PC-3 (cell line): ENCODE data around the gene MT1B. TPM values are rescaled to one million over a fixed set of nuclear protein-coding genes. Genes with fewer than 3 reads are reported as not detected.
A peak's percentile ranks its signal among the peaks of the same experiment; 100 is the strongest.

Experiments used
- ATAC-seq: fragments of 200-7000 bp; cut with Tn5 transposase; 2 replicates; pipeline ENCODE4 v1.9.1; 2020; ENCODE audit warnings: mild to moderate bottlenecking, moderate library complexity
- BruUV-seq: library from RNA; stranded (reverse); fragments of 400-500 nt; replicated peaks from 2 replicates; lab custom pipeline; 2021; lab: Mats Ljungman, UMichigan
- CTCF ChIA-PET: fragments of 300-600 bp; sonication (Branson Sonifier 250); formaldehyde crosslinking; loops from one replicate; lab custom pipeline; 2022; ENCODE audit warnings: antibody characterized with exemption; lab: Charles Lee
- POLR2A ChIA-PET: fragments of 300-600 bp; sonication (Branson Sonifier 250); formaldehyde crosslinking; loops from one replicate; lab custom pipeline; 2022; ENCODE audit warnings: antibody characterized with exemption; ENCODE audit not compliant: unreplicated experiment; lab: Charles Lee
- DNase-seq: peaks from one replicate; pipeline ENCODE4 v3.0.0-alpha.2; 2015
- H2AFZ ChIP-seq: fragments of 300-600 bp; sonication (generic); 2 replicates; pipeline ENCODE4 v1.6.0; 2016; ENCODE audit warnings: antibody characterized with exemption, low read length
- H3F3A ChIP-seq: fragments of 300-600 bp; sonication (generic); one replicate; pipeline ENCODE4 v1.6.0; 2017; ENCODE audit warnings: antibody characterized with exemption, low read length, control low read depth, mild to moderate bottlenecking; ENCODE audit not compliant: unreplicated experiment
- H3K27ac ChIP-seq: fragments of 300-600 bp; sonication (generic); 2 replicates; pipeline ENCODE4 v1.5.1; 2016; ENCODE audit warnings: mild to moderate bottlenecking, low read length
- H3K27me3 ChIP-seq: fragments of 300-600 bp; sonication (generic); 2 replicates; pipeline ENCODE4 v1.6.1; 2016; ENCODE audit warnings: low read length, mixed read lengths
- H3K36me3 ChIP-seq: fragments of 300-600 bp; sonication (generic); 2 replicates; pipeline ENCODE4 v1.6.1; 2016; ENCODE audit warnings: low read depth, mixed run types, low read length, mixed read lengths
- H3K4me1 ChIP-seq: fragments of 300-600 bp; sonication (generic); 2 replicates; pipeline ENCODE4 v1.5.1; 2016; ENCODE audit warnings: low read length; ENCODE audit not compliant: insufficient read depth
- H3K4me2 ChIP-seq: fragments of 300-600 bp; sonication (generic); 2 replicates; pipeline ENCODE4 v1.6.0; 2016; ENCODE audit warnings: low read length
- H3K4me3 ChIP-seq: fragments of 300-600 bp; sonication (generic); 2 replicates; pipeline ENCODE4 v1.5.1; 2016; ENCODE audit warnings: mild to moderate bottlenecking, low read length, mixed read lengths
- H3K79me2 ChIP-seq: fragments of 300-600 bp; sonication (generic); 2 replicates; pipeline ENCODE4 v1.6.1; 2017; ENCODE audit warnings: low read length, mixed read lengths
- H3K9ac ChIP-seq: fragments of 300-600 bp; sonication (generic); 2 replicates; pipeline ENCODE4 v1.6.0; 2016; ENCODE audit warnings: mild to moderate bottlenecking, low read length
- H3K9me2 ChIP-seq: fragments of 300-600 bp; sonication (generic); replicated peaks from 2 replicates; pipeline ENCODE4 v1.6.1; 2016; ENCODE audit warnings: mixed run types, low read length, mixed read lengths
- H3K9me3 ChIP-seq: fragments of 300-600 bp; sonication (generic); 2 replicates; pipeline ENCODE4 v1.6.1; 2016; ENCODE audit warnings: low read length, mixed read lengths
- H4K20me1 ChIP-seq: fragments of 300-600 bp; sonication (generic); 2 replicates; pipeline ENCODE4 v1.6.1; 2016; ENCODE audit warnings: low read length, mixed read lengths
- CTCF ChIP-seq: fragments of 300-600 bp; sonication (generic); conservative IDR thresholded peaks from 2 replicates; pipeline ENCODE4 v1.5.1; 2017; ENCODE audit warnings: antibody characterized with exemption, low read depth, mild to moderate bottlenecking, low read length
- EZH2 ChIP-seq: fragments of 300-600 bp; sonication (generic); IDR thresholded peaks from one replicate; pipeline ENCODE4 v1.6.1; 2017; ENCODE audit warnings: antibody characterized with exemption, mild to moderate bottlenecking, low read length; ENCODE audit not compliant: unreplicated experiment
- EZH2phosphoT487 ChIP-seq: fragments of 300-600 bp; sonication (generic); IDR thresholded peaks from 2 replicates; pipeline ENCODE4 v1.6.1; 2018; ENCODE audit warnings: mild to moderate bottlenecking, antibody characterized with exemption, low read length, borderline replicate concordance
- intact Hi-C: fragments of 100-400 bp; cut with micrococcal nuclease; formaldehyde crosslinking; loops from 2 replicates; pipeline ENCODE4 v1.9.0; 2023
- total RNA-seq: library from RNA; depleted of rRNA; stranded (reverse); fragments of >200 nt; gene quantifications from 2 replicates; pipeline ENCODE4 v1.2.3, GENCODE V29; 2014

MT1B gene
- total RNA-seq, 1 experiment from 2014 or later, result not detected

- no peaks in the 10 kb centered on the region for H3K27me3 ChIP-seq
Observed at GRCh38 chr16:56643080-56643778, 8.5 kb upstream of the MT1B start.

GRCh38 chr16:56643833-56644232 lies 7.9 kb upstream of the MT1B start:
- BruUV-seq, result no TSS peak
- POLR2A ChIA-PET, result interaction anchor here (0.6 kb wide), 1 partner anchor 30 kb away, joined by 5 read pairs; no protein-coding TSS in a partner anchor
- CTCF ChIA-PET, result interaction anchor here (0.6 to 1.0 kb wide), 2 partner anchors 40 to 58 kb away, joined by 4 to 6 read pairs; no protein-coding TSS in a partner anchor

More at GRCh38 chr16:56643080-56643778, 8.5 kb upstream of the MT1B start:
- Histone ChIP-seq H3K4me3 (no peak overlapping the region), H3K27ac (no peak overlapping the region), H3F3A (no peaks in the 10 kb centered on the region), H3K79me2 (no peaks in the 10 kb centered on the region), H3K9ac (no peak overlapping the region), H3K9me2 (no peaks in the 10 kb centered on the region), H3K36me3 (no peaks in the 10 kb centered on the region), H4K20me1 (no peaks in the 10 kb centered on the region), H3K4me2 (peak overlapping the region; percentile 51), H3K4me1 (peaks cover 10% of the 10 kb centered on the region), H2AFZ (peak overlapping the region; percentile 55; the same call in 1 of the 2 replicates), H3K9me3 (no peaks in the 10 kb centered on the region)
- no peak for TF ChIP-seq EZH2
- TF ChIP-seq EZH2phosphoT487, result no peak
- POLR2A ChIA-PET, result interaction anchor here (0.6 kb wide), 1 partner anchor 30 kb away, joined by 5 read pairs; no protein-coding TSS in a partner anchor
- CTCF ChIA-PET, result interaction anchor here (0.6 to 1.0 kb wide), 2 partner anchors 40 to 59 kb away, joined by 4 to 6 read pairs; no protein-coding TSS in a partner anchor
- DNase-seq, result peak; percentile 53
- BruUV-seq, result no TSS peak
- peak; percentile 99 for ATAC-seq
- intact Hi-C loops, result no loop called here

GRCh38 chr16:56645311-56645710 lies 6.4 kb upstream of the MT1B start:
- DNase-seq (no peak), ATAC-seq (no peak)
- no peaks in the 10 kb centered on the region for H3K36me3 ChIP-seq
- intact Hi-C loops, result no loop called here
- H4K20me1 ChIP-seq, result no peaks in the 10 kb centered on the region
- peaks cover 16% of the 10 kb centered on the region for H3K4me1 ChIP-seq
- no peaks in the 10 kb centered on the region for H3K79me2 ChIP-seq
- H3K9me2 ChIP-seq, result no peaks in the 10 kb centered on the region
- no peak for TF ChIP-seq EZH2
- TF ChIP-seq EZH2phosphoT487, result no peak
- no peak for TF ChIP-seq CTCF
- POLR2A ChIA-PET, result no interaction called here
- no peaks in the 10 kb centered on the region for H3F3A ChIP-seq
- no peak overlapping the region for H3K9ac ChIP-seq
- no peak overlapping the region for H3K4me2 ChIP-seq
- no peaks in the 10 kb centered on the region for H3K27me3 ChIP-seq
- H3K4me3 ChIP-seq, result no peak overlapping the region
- H2AFZ ChIP-seq, result no peak overlapping the region
- H3K27ac ChIP-seq, result no peak overlapping the region
- H3K9me3 ChIP-seq, result no peaks in the 10 kb centered on the region
- CTCF ChIA-PET, result no interaction called here
- BruUV-seq, result no TSS peak

More at GRCh38 chr16:56643833-56644232, 7.9 kb upstream of the MT1B start:
- Histone ChIP-seq H3K4me3 (no peak overlapping the region), H4K20me1 (no peaks in the 10 kb centered on the region), H3K9me2 (no peaks in the 10 kb centered on the region), H3K36me3 (no peaks in the 10 kb centered on the region), H2AFZ (peak overlapping the region; percentile 55; the same call in 1 of the 2 replicates), H3K4me1 (peaks cover 10% of the 10 kb centered on the region), H3F3A (no peaks in the 10 kb centered on the region), H3K79me2 (no peaks in the 10 kb centered on the region), H3K4me2 (peak overlapping the region; percentile 51; the same call in 1 of the 2 replicates), H3K27me3 (no peaks in the 10 kb centered on the region), H3K27ac (no peak overlapping the region), H3K9me3 (no peaks in the 10 kb centered on the region), H3K9ac (no peak overlapping the region)
- no peak for TF ChIP-seq CTCF
- no peak for TF ChIP-seq EZH2phosphoT487
- TF ChIP-seq EZH2, result no peak
- ATAC-seq (no peak), DNase-seq (no peak)
- intact Hi-C loops, result no loop called here
